ENCODE results near the gene ELF5.

Gene ELF5

GRCh38 chr11:34513682-34514449, at the start of gene ELF5:
TSS of gene ELF5 (minus strand) at chr11:34513794. CDS start at chr11:34505749, 8,045 bp downstream.
- TF ChIP-seq ZNF664 (tag by site-specific recombination; IDR thresholded peaks at IDR 0.05) (no peak), OSR2 (tag by site-specific recombination; IDR thresholded peaks at IDR 0.05) (no peak), ZNF707 (tag by site-specific recombination; IDR thresholded peaks at IDR 0.05) (no peak), ZNF48 (tag by site-specific recombination; IDR thresholded peaks at IDR 0.05) (no peak), ZNF433 (tag by site-specific recombination; IDR thresholded peaks at IDR 0.05; ENCODE audit: low read depth) (no peak), ZNF600 (tag by site-specific recombination; IDR thresholded peaks at IDR 0.05) (no peak), PRDM1 (tag by site-specific recombination; IDR thresholded peaks at IDR 0.05) (no peak), KLF1 (tag by site-specific recombination; IDR thresholded peaks at IDR 0.05) (no peak), ZNF660 (tag by site-specific recombination; IDR thresholded peaks at IDR 0.05) (no peak)
- TF ChIP-seq, protein P1, sequence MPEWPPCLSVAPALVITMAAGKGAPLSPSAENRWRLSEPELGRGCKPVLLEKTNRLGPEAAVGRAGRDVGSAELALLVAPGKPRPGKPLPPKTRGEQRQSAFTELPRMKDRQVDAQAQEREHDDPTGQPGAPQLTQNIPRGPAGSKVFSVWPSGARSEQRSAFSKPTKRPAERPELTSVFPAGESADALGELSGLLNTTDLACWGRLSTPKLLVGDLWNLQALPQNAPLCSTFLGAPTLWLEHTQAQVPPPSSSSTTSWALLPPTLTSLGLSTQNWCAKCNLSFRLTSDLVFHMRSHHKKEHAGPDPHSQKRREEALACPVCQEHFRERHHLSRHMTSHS (tag by site-specific recombination; IDR thresholded peaks at IDR 0.05): no peak
- Histone ChIP-seq H3K4me1 (ENCODE audit: control insufficient read depth, insufficient read depth, low read length) (no peaks in the 10 kb centered on the region), H3K27ac (ENCODE audit: extremely low read depth, low read depth, low read length) (no peak within 1 kb of the TSS), H3K9me3 (ENCODE audit: control insufficient read depth, insufficient read depth, low read depth, low read length) (no peaks in the 10 kb centered on the region), H3K36me3 (ENCODE audit: control insufficient read depth in 2 of 2, insufficient read depth in 1 of 2, low read length in 2 of 2) (no peaks in the 10 kb centered on the region), H3K4me3 (ENCODE audit: low read depth, low read length) (no peak within 1 kb of the TSS)
- ChIA-PET POLR2A (no interaction called here), CTCF (interaction anchor here (0.6 to 3.7 kb wide), 18 partner anchors 9 to 886 kb away, joined by 3 to 18 read pairs (median 4); no protein-coding TSS in a partner anchor)

DNA sequence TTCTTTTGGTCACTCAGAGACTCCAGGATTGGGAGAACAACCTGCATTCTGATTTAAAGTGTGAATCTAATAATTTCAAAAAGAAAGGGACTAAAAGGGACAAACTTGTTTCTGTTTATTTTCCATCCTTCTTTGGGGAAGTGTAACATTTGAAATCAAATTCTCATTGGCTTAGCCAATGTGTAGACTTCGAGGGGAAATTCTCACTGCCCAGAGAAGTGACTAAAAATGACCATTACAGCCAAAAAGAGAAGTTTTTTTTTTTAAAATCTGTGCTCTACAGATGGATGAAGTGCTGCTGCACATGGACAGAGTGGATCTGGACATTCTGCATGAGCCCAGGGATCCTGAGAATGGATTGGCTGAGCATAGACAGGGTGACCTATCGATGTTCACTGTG, 49.4 kb upstream of the ELF5 start:
- ChIA-PET CTCF (interaction anchor here (0.6 to 0.7 kb wide), 2 partner anchors 500 to 841 kb away, joined by 3 read pairs; no protein-coding TSS in a partner anchor), POLR2A (no interaction called here)
- H3K4me3 ChIP-seq (ENCODE audit: low read depth, low read length): no peak overlapping the region
- H3K4me1 ChIP-seq (ENCODE audit: control insufficient read depth, insufficient read depth, low read length): no peaks in the 10 kb centered on the region
- no peak overlapping the region for H3K27ac ChIP-seq (ENCODE audit: extremely low read depth, low read depth, low read length)
- no peaks in the 10 kb centered on the region for H3K9me3 ChIP-seq (ENCODE audit: control insufficient read depth, insufficient read depth, low read depth, low read length)
- H3K36me3 ChIP-seq (ENCODE audit: control insufficient read depth in 2 of 2, insufficient read depth in 1 of 2, low read length in 2 of 2): no peaks in the 10 kb centered on the region
- no peak for TF ChIP-seq ZNF311 (tag by site-specific recombination; IDR thresholded peaks at IDR 0.05; ENCODE audit: borderline replicate concordance)
- no peak for TF ChIP-seq ZNF518A (tag by site-specific recombination; conservative IDR thresholded peaks at IDR 0.05; ENCODE audit: low read depth)
- TF ChIP-seq ZSCAN23 (tag by site-specific recombination; IDR thresholded peaks at IDR 0.05): no peak
- TF ChIP-seq ZNF202 (tag by site-specific recombination; IDR thresholded peaks at IDR 0.05; ENCODE audit: borderline replicate concordance): no peak
- TF ChIP-seq EGR2 (tag by site-specific recombination; IDR thresholded peaks at IDR 0.05; ENCODE audit: low read depth): no peak
- TF ChIP-seq, protein P2, sequence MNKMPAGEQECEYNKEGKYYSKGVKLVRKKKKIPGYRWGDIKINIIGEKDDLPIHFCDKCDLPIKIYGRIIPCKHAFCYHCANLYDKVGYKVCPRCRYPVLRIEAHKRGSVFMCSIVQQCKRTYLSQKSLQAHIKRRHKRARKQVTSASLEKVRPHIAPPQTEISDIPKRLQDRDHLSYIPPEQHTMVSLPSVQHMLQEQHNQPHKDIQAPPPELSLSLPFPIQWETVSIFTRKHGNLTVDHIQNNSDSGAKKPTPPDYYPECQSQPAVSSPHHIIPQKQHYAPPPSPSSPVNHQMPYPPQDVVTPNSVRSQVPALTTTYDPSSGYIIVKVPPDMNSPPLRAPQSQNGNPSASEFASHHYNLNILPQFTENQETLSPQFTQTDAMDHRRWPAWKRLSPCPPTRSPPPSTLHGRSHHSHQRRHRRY (tag by site-specific recombination; IDR thresholded peaks at IDR 0.05): no peak
- TF ChIP-seq ZNF366 (tag by site-specific recombination; conservative IDR thresholded peaks at IDR 0.05): no peak
- no peak for TF ChIP-seq ZNF274 (IDR thresholded peaks at IDR 0.05; ENCODE audit: low read length)
- no peak for TF ChIP-seq ZNF274 (tag by site-specific recombination; IDR thresholded peaks at IDR 0.05; ENCODE audit: borderline replicate concordance)
- TF ChIP-seq ZNF843 (tag by site-specific recombination; IDR thresholded peaks at IDR 0.05): no peak
- no peak for TF ChIP-seq ZNF830 (tag by site-specific recombination; IDR thresholded peaks at IDR 0.05; ENCODE audit: low read depth)
- no peak for TF ChIP-seq ZNF747 (tag by site-specific recombination; IDR thresholded peaks at IDR 0.05)
- no peak for TF ChIP-seq ZNF132 (tag by site-specific recombination; IDR thresholded peaks at IDR 0.05; ENCODE audit: borderline replicate concordance)
- no peak for TF ChIP-seq HOXC10 (CRISPR knock-in tag; IDR thresholded peaks at IDR 0.05)
- TF ChIP-seq ZEB2 (tag by site-specific recombination; IDR thresholded peaks at IDR 0.05): no peak
- no peak for TF ChIP-seq ZNF266 (tag by site-specific recombination; IDR thresholded peaks at IDR 0.05; ENCODE audit: low read depth)
- no peak for TF ChIP-seq ZNF624 (tag by site-specific recombination; IDR thresholded peaks at IDR 0.05)
- TF ChIP-seq, protein P3, sequence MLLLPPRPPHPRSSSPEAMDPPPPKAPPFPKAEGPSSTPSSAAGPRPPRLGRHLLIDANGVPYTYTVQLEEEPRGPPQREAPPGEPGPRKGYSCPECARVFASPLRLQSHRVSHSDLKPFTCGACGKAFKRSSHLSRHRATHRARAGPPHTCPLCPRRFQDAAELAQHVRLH (tag by site-specific recombination; IDR thresholded peaks at IDR 0.05): no peak
- no peak for TF ChIP-seq ZBTB17 (tag by site-specific recombination; IDR thresholded peaks at IDR 0.05)
